Upper lobe of left lung (tissue), 6 donors: ENCODE measurements around the gene GIMAP6. TPM values are rescaled to one million over a fixed set of nuclear protein-coding genes. Genes with fewer than 3 reads are reported as not detected.
"Not testable (repeated sequence)": the region's sequence is repeated elsewhere in the genome, so short reads cannot be mapped to it uniquely, and the experiment has no call there.

ENCODE experiments used
- ATAC-seq, 2 donors: fragments of 200-7000 bp; cut with Tn5 transposase; one replicate each; pipeline ENCODE4 v1.9.1; 2022; ENCODE audit warnings: mild to moderate bottlenecking in 2 of 2, moderate library complexity in 2 of 2; ENCODE audit not compliant: low FRiP score in 2 of 2
- DNase-seq, 2 donors: peaks; one replicate each; pipeline ENCODE4 v3.0.0-alpha.2; 2019 to 2020
- H3K27ac ChIP-seq, 4 donors: fragments of 200-600 bp; sonication (generic); one replicate each; pipeline ENCODE4 v1.5.1; 2016 to 2019
- H3K27me3 ChIP-seq, 4 donors: fragments of 200-600 bp; sonication (generic); one replicate each; pipeline ENCODE4 v1.5.1; 2017 to 2019
- H3K36me3 ChIP-seq, 4 donors: fragments of 200-600 bp; sonication (generic); one replicate each; pipeline ENCODE4 v1.5.1; 2016 to 2019
- H3K4me1 ChIP-seq, 4 donors: fragments of 200-600 bp; sonication (generic); one replicate each; pipeline ENCODE4 v1.5.1; 2018 to 2019
- H3K4me3 ChIP-seq, 4 donors: fragments of 200-600 bp; sonication (generic); one replicate each; pipeline ENCODE4 v1.5.1; 2017 to 2019; ENCODE audit warnings: mild to moderate bottlenecking in 2 of 4, moderate library complexity in 1 of 4
- H3K9me3 ChIP-seq, 4 donors: fragments of 200-600 bp; sonication (generic); one replicate each; pipeline ENCODE4 v1.5.1; 2018 to 2019
- EP300 ChIP-seq, 4 donors: sonication (generic); formaldehyde crosslinking; IDR thresholded peaks; one replicate each; pipeline ENCODE4 v1.5.1; 2017; ENCODE audit warnings: antibody characterized with exemption in 4 of 4, control low read depth in 2 of 4
- POLR2A ChIP-seq, 4 donors: fragments of 450-650 bp; IDR thresholded peaks; one replicate each; pipeline ENCODE4 v1.5.1; 2016 to 2017; ENCODE audit warnings: antibody characterized with exemption in 4 of 4, mild to moderate bottlenecking in 2 of 4
- POLR2AphosphoS5 ChIP-seq, 2 donors: sonication (generic); formaldehyde crosslinking; IDR thresholded peaks; one replicate each; pipeline ENCODE4 v1.5.1; 2017; ENCODE audit warnings: antibody characterized with exemption in 2 of 2
- WGBS, 2 donors: methylation state at CpG; one replicate each; pipeline ENCODE4 v1.1.5; 2017 to 2018; 5-methylcytosine and 5-hydroxymethylcytosine counted together
- total RNA-seq, 6 donors: library from RNA; depleted of rRNA in 4 of 6; stranded (reverse); fragments of >200 nt in 4 of 6; gene quantifications; one replicate each; pipeline versions ENCODE4 v1.1.0 to v1.2.1, GENCODE V29; 2016 to 2021
- TF ChIP-seq, protein P1 (sequence below), 6 experiments: fragments of 450-650 bp in 4 of 6; fragments of 200-600 bp in 2 of 6; sonication (generic) in 2 of 6; IDR thresholded peaks; one replicate each; pipeline ENCODE4 v1.5.1; 2016 to 2019; ENCODE audit warnings: antibody characterized with exemption in 6 of 6
- donor health status: DM: no; HTN: no; CAD: no; lungs with moderate emphysema.
- donor health status: DM: no; HTN: yes; CAD: no; lungs with severe emphysema.

GIMAP6 gene
- total RNA-seq, 6 donors from 2014 or later, result 24.7 to 62.9 (median 44.2) TPM

- Histone ChIP-seq H3K4me3 (no peak overlapping the region), H3K9me3 (no peaks in the 10 kb centered on the region), H3K27ac (no peak overlapping the region), H3K4me1 (no peaks in the 10 kb centered on the region), H3K27me3 (no peaks in the 10 kb centered on the region), H3K36me3 (no peaks in the 10 kb centered on the region)
- ATAC-seq, result no peak
- no peak for TF ChIP-seq POLR2AphosphoS5 (IDR thresholded peaks at IDR 0.05)
- DNase-seq, result no peak
- WGBS, 2 donors, result 70 to 71% methylated on average over 3 of the region's 3 CpGs
Observed at GRCh38 chr7:150620617-150621371, 11.4 kb downstream of the GIMAP6 start.

DNA sequence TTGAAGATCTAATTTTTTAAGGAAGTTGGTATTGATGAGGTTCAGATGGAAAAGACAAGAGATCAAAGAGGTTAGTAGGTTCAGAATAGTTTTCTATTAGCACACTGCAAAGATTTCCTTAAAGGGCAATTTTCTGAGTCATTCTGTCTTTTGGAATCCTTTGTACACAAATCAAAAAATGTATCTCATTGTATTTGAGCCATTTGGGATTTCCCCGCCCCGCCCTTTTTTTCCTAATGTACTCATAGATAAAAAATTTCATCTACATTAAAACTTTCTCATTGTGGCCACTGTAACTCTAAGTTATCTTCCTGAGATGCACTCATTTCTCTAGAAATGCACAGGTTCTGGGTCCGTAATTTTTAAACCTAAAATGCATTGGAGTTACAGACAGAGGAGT is 12.1 kb downstream of the GIMAP6 start:
- H3K27ac ChIP-seq, result no peak overlapping the region
- no peak for TF ChIP-seq EP300 (IDR thresholded peaks at IDR 0.05)
- TF ChIP-seq POLR2A (IDR thresholded peaks at IDR 0.05), result no peak
- TF ChIP-seq POLR2AphosphoS5 (IDR thresholded peaks at IDR 0.05), result no peak
- TF ChIP-seq, protein P1, sequence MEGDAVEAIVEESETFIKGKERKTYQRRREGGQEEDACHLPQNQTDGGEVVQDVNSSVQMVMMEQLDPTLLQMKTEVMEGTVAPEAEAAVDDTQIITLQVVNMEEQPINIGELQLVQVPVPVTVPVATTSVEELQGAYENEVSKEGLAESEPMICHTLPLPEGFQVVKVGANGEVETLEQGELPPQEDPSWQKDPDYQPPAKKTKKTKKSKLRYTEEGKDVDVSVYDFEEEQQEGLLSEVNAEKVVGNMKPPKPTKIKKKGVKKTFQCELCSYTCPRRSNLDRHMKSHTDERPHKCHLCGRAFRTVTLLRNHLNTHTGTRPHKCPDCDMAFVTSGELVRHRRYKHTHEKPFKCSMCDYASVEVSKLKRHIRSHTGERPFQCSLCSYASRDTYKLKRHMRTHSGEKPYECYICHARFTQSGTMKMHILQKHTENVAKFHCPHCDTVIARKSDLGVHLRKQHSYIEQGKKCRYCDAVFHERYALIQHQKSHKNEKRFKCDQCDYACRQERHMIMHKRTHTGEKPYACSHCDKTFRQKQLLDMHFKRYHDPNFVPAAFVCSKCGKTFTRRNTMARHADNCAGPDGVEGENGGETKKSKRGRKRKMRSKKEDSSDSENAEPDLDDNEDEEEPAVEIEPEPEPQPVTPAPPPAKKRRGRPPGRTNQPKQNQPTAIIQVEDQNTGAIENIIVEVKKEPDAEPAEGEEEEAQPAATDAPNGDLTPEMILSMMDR (IDR thresholded peaks at IDR 0.05), result no peak

DNA sequence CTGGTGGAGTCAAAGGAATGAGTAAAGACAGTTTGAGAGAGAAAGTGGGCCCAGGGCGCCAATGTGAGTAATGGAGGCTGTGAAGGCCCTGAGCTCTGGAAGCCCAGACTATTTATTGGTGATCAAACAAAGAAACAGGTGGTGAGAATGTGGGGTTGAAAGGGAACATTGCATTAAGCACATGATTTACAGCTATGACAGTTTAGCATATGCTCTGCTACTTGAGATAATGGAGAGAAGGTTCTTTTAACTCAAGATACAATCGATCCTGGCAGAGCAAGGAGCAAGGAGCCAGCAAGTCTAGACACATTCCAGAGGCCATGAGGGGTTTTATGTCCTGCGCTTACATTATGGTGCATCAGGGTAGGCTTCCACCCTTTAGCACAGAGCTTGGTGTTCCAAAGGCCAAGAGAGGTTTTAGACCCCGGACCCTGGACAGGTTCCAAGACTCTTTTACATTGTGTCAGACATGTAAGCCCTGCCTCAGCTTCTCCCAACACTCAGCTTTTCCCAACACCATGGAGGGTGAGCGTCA is 16.9 kb downstream of the GIMAP6 start:
- not testable (repeated sequence) for DNase-seq, H3K9me3 ChIP-seq, H3K4me1 ChIP-seq, ATAC-seq, H3K4me3 ChIP-seq, H3K27me3 ChIP-seq, H3K36me3 ChIP-seq, H3K27ac ChIP-seq
- 77 to 82% methylated on average over 5 of the region's 5 CpGs for WGBS, 2 donors

More for the DNA sequence above, 12.1 kb downstream of the GIMAP6 start:
- H3K27me3 ChIP-seq, result no peaks in the 10 kb centered on the region
- no peak overlapping the region for H3K4me3 ChIP-seq
- H3K4me1 ChIP-seq, result no peaks in the 10 kb centered on the region
- no peak for DNase-seq
- H3K9me3 ChIP-seq, result no peaks in the 10 kb centered on the region
- H3K36me3 ChIP-seq, result no peaks in the 10 kb centered on the region
- no peak for ATAC-seq
- WGBS, 2 donors, result 88 to 92% methylated on average over 3 of the region's 3 CpGs

DNA sequence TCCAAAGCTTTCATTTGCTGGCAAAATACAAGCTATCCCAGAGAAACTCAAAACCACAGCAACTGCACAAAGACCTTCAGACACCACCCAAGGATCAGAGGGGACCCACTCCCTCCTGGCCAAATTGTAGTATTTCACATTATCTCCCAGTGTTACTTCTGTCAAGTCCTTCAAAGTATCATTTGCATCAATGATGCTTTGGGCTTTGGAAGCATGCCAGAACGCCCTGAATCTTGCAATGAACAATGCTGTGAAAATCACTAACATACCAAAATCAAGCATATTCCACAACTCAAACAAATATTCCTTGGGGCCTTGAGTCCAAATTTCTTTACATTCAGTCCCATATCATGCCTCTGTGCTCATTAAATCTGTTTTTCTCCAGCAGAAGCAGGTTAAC is 17.8 kb downstream of the GIMAP6 start:
- not testable (repeated sequence) for H3K4me1 ChIP-seq, H3K9me3 ChIP-seq, ATAC-seq, H3K4me3 ChIP-seq, H3K27me3 ChIP-seq, DNase-seq, H3K27ac ChIP-seq, H3K36me3 ChIP-seq
- 82 to 89% methylated on average over 1 of the region's 1 CpG for WGBS, 2 donors

DNA sequence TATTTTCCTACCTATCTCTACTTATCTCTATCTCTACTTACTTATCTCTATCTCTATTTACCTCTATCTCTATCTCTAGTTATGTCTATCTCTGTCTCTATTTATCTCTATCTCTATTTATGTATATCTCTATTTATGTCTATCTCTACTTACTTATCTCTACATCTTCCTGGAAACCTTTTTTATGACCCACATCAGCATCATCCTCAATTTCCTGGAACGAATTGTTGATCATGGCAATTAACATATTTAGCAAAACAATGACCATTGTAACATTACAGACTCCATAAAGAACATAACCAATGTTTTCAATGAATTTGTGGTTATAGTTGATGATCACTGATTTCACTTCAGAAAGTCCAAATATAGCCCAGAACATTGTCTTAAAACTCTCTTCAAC is 18.3 kb downstream of the GIMAP6 start:
- ATAC-seq, result no peak
- H3K4me3 ChIP-seq, result no peak overlapping the region
- DNase-seq, result no peak
- no peaks in the 10 kb centered on the region for H3K9me3 ChIP-seq
- no peaks in the 10 kb centered on the region for H3K36me3 ChIP-seq
- 49 to 55% methylated on average over 1 of the region's 1 CpG for WGBS, 2 donors
- TF ChIP-seq EP300 (IDR thresholded peaks at IDR 0.05) (no peak), POLR2AphosphoS5 (IDR thresholded peaks at IDR 0.05) (no peak), POLR2A (IDR thresholded peaks at IDR 0.05) (no peak)
- TF ChIP-seq, protein P1 (IDR thresholded peaks at IDR 0.05), result no peak
- no peak overlapping the region for H3K27ac ChIP-seq
- no peaks in the 10 kb centered on the region for H3K27me3 ChIP-seq
- H3K4me1 ChIP-seq, result no peaks in the 10 kb centered on the region

- 80 to 91% methylated on average over 3 of the region's 3 CpGs for whole genome bisulfite sequencing, 2 donors
- H3K27ac ChIP-seq, result no peak overlapping the region
Observed at GRCh38 chr7:150612925-150613324, 19.3 kb downstream of the GIMAP6 start.

More at GRCh38 chr7:150612925-150613324, 19.3 kb downstream of the GIMAP6 start:
- no peaks in the 10 kb centered on the region for H3K27me3 ChIP-seq
- no peaks in the 10 kb centered on the region for H3K4me1 ChIP-seq
- TF ChIP-seq EP300 (IDR thresholded peaks at IDR 0.05) (no peak), POLR2A (IDR thresholded peaks at IDR 0.05) (no peak), POLR2AphosphoS5 (IDR thresholded peaks at IDR 0.05) (no peak)
- TF ChIP-seq, protein P1 (IDR thresholded peaks at IDR 0.05), result no peak
- H3K9me3 ChIP-seq, result no peaks in the 10 kb centered on the region
- DNase-seq (no peak), ATAC-seq (no peak)
- H3K36me3 ChIP-seq, result no peaks in the 10 kb centered on the region
- H3K4me3 ChIP-seq, result no peak overlapping the region
